Esophagus muscularis mucosa (tissue), 3 donors: ENCODE measurements around the gene MFAP5.

Experiments
- CTCF ChIP-seq, 3 experiments: fragments of 200-600 bp in 2 of 3; fragments of 450-650 bp in 1 of 3; sonication (generic) in 2 of 3; IDR thresholded peaks; one replicate each; pipeline ENCODE4 v1.5.1; 2017 to 2019; ENCODE audit warnings: antibody characterized with exemption in 3 of 3, mild to moderate bottlenecking in 2 of 3, moderate library complexity in 1 of 3
- POLR2A ChIP-seq: fragments of 450-650 bp; IDR thresholded peaks from one replicate; pipeline ENCODE4 v1.6.1; 2017; ENCODE audit warnings: antibody characterized with exemption, moderate library complexity, mild to moderate bottlenecking, low read depth

- TF ChIP-seq POLR2A, result peak; percentile 14
- peak in 1 of 3 experiments; percentile 6 for TF ChIP-seq CTCF (IDR thresholded peaks at IDR 0.05)
These were observed 25.4 kb upstream of the MFAP5 start for GRCh38 chr12:8687846-8688601.
